ENCODE results near the gene HOXB7. TPM values are rescaled to one million over a fixed set of nuclear protein-coding genes. Genes with fewer than 3 reads are reported as not detected.

The HOXB7 gene
- total RNA-seq, 1 donor from 2014 or later = 0.30 TPM

- no peak overlapping the region for H3K27ac Mint-ChIP-seq
- no peak overlapping the region for H3K4me3 Mint-ChIP-seq
- intact Hi-C loops (cut with micrococcal nuclease) = no loop called here
- no peaks in the 10 kb centered on the region for H3K36me3 Mint-ChIP-seq (ENCODE audit: low read depth)
- DNase-seq = no peak
- H3K4me1 Mint-ChIP-seq = peaks cover 16% of the 10 kb centered on the region
- peaks cover 81% of the 10 kb centered on the region for H3K27me3 Mint-ChIP-seq
- no peaks in the 10 kb centered on the region for H3K9me3 Mint-ChIP-seq
These were observed 12.8 kb upstream of the HOXB7 start for GRCh38 chr17:48623583-48623982.

- H3K4me1 Mint-ChIP-seq = peaks cover 20% of the 10 kb centered on the region
- no peak for DNase-seq
- no peaks in the 10 kb centered on the region for H3K9me3 Mint-ChIP-seq
- peaks cover 81% of the 10 kb centered on the region for H3K27me3 Mint-ChIP-seq
- H3K4me3 Mint-ChIP-seq = no peak overlapping the region
- H3K36me3 Mint-ChIP-seq (ENCODE audit: low read depth) = no peaks in the 10 kb centered on the region
- intact Hi-C loops (cut with micrococcal nuclease) = no loop called here
- no peak overlapping the region for H3K27ac Mint-ChIP-seq
These were observed 12.0 kb upstream of the HOXB7 start for GRCh38 chr17:48622857-48623256.

GRCh38 chr17:48621410-48622392 lies 10.9 kb upstream of the HOXB7 start:
- no peaks in the 10 kb centered on the region for H3K36me3 Mint-ChIP-seq (ENCODE audit: low read depth)
- intact Hi-C loops (cut with micrococcal nuclease) = no loop called here
- H3K27ac Mint-ChIP-seq = no peak overlapping the region
- no peak for DNase-seq
- peaks cover 28% of the 10 kb centered on the region for H3K4me1 Mint-ChIP-seq
- no peaks in the 10 kb centered on the region for H3K9me3 Mint-ChIP-seq
- no peak overlapping the region for H3K4me3 Mint-ChIP-seq
- peaks cover 81% of the 10 kb centered on the region for H3K27me3 Mint-ChIP-seq

GRCh38 chr17:48620461-48621139 lies 9.8 kb upstream of the HOXB7 start:
- Mint-ChIP-seq H3K4me1 (peaks cover 25% of the 10 kb centered on the region), H3K27ac (no peak overlapping the region), H3K27me3 (peaks cover 86% of the 10 kb centered on the region), H3K9me3 (no peaks in the 10 kb centered on the region), H3K4me3 (no peak overlapping the region), H3K36me3 (ENCODE audit: low read depth) (no peaks in the 10 kb centered on the region)
- intact Hi-C loops (cut with micrococcal nuclease) = no loop called here
- no peak for DNase-seq

- H3K27me3 Mint-ChIP-seq = peaks cover 90% of the 10 kb centered on the region
- intact Hi-C loops (cut with micrococcal nuclease) = loop anchor here (10.0 kb wide), 1 partner anchor 1345 kb away; the partner anchor contains the start of gene DLX4
- no peaks in the 10 kb centered on the region for H3K9me3 Mint-ChIP-seq
- no peak overlapping the region for H3K27ac Mint-ChIP-seq
- no peak overlapping the region for H3K4me3 Mint-ChIP-seq
- peaks cover 25% of the 10 kb centered on the region for H3K4me1 Mint-ChIP-seq
- peaks cover 1% of the 10 kb centered on the region for H3K36me3 Mint-ChIP-seq (ENCODE audit: low read depth)
- DNase-seq = no peak
These were observed 9.1 kb upstream of the HOXB7 start for GRCh38 chr17:48619826-48620449.

- peaks cover 3% of the 10 kb centered on the region for H3K36me3 Mint-ChIP-seq (ENCODE audit: low read depth)
- peak; percentile 95 for DNase-seq
- H3K4me3 Mint-ChIP-seq = peak overlapping the region; percentile 4
- peak overlapping the region; percentile 48 for H3K27ac Mint-ChIP-seq
- peaks cover 90% of the 10 kb centered on the region for H3K27me3 Mint-ChIP-seq
- H3K4me1 Mint-ChIP-seq = peaks cover 30% of the 10 kb centered on the region
- intact Hi-C loops (cut with micrococcal nuclease) = loop anchor here (1.0 to 10.0 kb wide), 2 partner anchors 593 to 1346 kb away; partner anchors contain the start of gene DLX4
- no peaks in the 10 kb centered on the region for H3K9me3 Mint-ChIP-seq
These were observed 7.6 kb upstream of the HOXB7 start for GRCh38 chr17:48618256-48618896.

GRCh38 chr17:48617471-48618255 lies 6.8 kb upstream of the HOXB7 start:
- peaks cover 34% of the 10 kb centered on the region for H3K4me1 Mint-ChIP-seq
- peak; percentile 59 for DNase-seq
- peaks cover 5% of the 10 kb centered on the region for H3K36me3 Mint-ChIP-seq (ENCODE audit: low read depth)
- no peak overlapping the region for H3K4me3 Mint-ChIP-seq
- H3K27ac Mint-ChIP-seq = peak overlapping the region; percentile 47
- peaks cover 88% of the 10 kb centered on the region for H3K27me3 Mint-ChIP-seq
- intact Hi-C loops (cut with micrococcal nuclease) = loop anchor here (1.0 to 10.0 kb wide), 3 partner anchors 23 to 1347 kb away; partner anchors contain the start of gene DLX4
- no peaks in the 10 kb centered on the region for H3K9me3 Mint-ChIP-seq

GRCh38 chr17:48616717-48617470 lies 6.1 kb upstream of the HOXB7 start:
- Mint-ChIP-seq H3K9me3 (no peaks in the 10 kb centered on the region), H3K27me3 (peaks cover 86% of the 10 kb centered on the region), H3K4me3 (no peak overlapping the region), H3K4me1 (peaks cover 37% of the 10 kb centered on the region), H3K27ac (peak overlapping the region; percentile 73), H3K36me3 (ENCODE audit: low read depth) (peaks cover 5% of the 10 kb centered on the region)
- no peak for DNase-seq
- intact Hi-C loops (cut with micrococcal nuclease) = loop anchor here (2.0 to 10.0 kb wide), 2 partner anchors 24 to 1348 kb away; partner anchors contain the start of gene DLX4

- Mint-ChIP-seq H3K27me3 (peaks cover 87% of the 10 kb centered on the region), H3K27ac (peak overlapping the region; percentile 73), H3K4me3 (no peak overlapping the region), H3K9me3 (no peaks in the 10 kb centered on the region), H3K4me1 (peaks cover 44% of the 10 kb centered on the region), H3K36me3 (ENCODE audit: low read depth) (peaks cover 7% of the 10 kb centered on the region)
- intact Hi-C loops (cut with micrococcal nuclease) = loop anchor here (2.0 to 10.0 kb wide), 3 partner anchors 25 to 1349 kb away; partner anchors contain the start of gene DLX4
- DNase-seq = no peak
These were observed 5.3 kb upstream of the HOXB7 start for GRCh38 chr17:48615963-48616716.

- intact Hi-C loops (cut with micrococcal nuclease) = loop anchor here (2.0 to 10.0 kb wide), 2 partner anchors 137 to 1349 kb away; partner anchors contain the start of gene DLX4
- peaks cover 7% of the 10 kb centered on the region for H3K36me3 Mint-ChIP-seq (ENCODE audit: low read depth)
- no peaks in the 10 kb centered on the region for H3K9me3 Mint-ChIP-seq
- peaks cover 50% of the 10 kb centered on the region for H3K4me1 Mint-ChIP-seq
- H3K27ac Mint-ChIP-seq = peak within 1 kb of the TSS; percentile 75
- peak within 1 kb of the TSS; percentile 55 for H3K4me3 Mint-ChIP-seq
- DNase-seq = no peak
- peaks cover 84% of the 10 kb centered on the region for H3K27me3 Mint-ChIP-seq
These were observed 4.5 kb upstream of the HOXB7 start, which contains the start of gene HOXB8 for GRCh38 chr17:48615047-48615962. TSS of gene HOXB8 (minus strand) at chr17:48615292. CDS start at chr17:48614704, 588 bp downstream.

All from activated CD4-positive, alpha-beta T cell treated with anti-CD3 and anti-CD28 coated beads, Interleukin-2, amount 10 ng/mL, durations not matched to agents 24 days and 14 days (primary cell).